Thyroid gland (tissue), 4 donors: ENCODE data around the gene FAM83C. TPM values are rescaled to one million over a fixed set of nuclear protein-coding genes. Genes with fewer than 3 reads are reported as not detected.

Source experiments
- DNase-seq, 2 donors: peaks; one replicate each; pipeline ENCODE4 v3.0.0-alpha.2; 2019
- H3K27ac ChIP-seq, 3 donors: fragments of 200-600 bp; sonication (generic); 1 replicate in 2 of 3; 2 replicates in 1 of 3; pipeline ENCODE4 v1.5.1; 2016 to 2019; ENCODE audit warnings: mild to moderate bottlenecking in 1 of 3, moderate library complexity in 1 of 3
- H3K27me3 ChIP-seq: fragments of 200-600 bp; sonication (generic); one replicate; pipeline ENCODE4 v1.5.1; 2019
- H3K36me3 ChIP-seq, 2 donors: fragments of 200-600 bp; sonication (generic); one replicate each; pipeline ENCODE4 v1.5.1; 2016 to 2019
- H3K4me1 ChIP-seq, 2 donors: fragments of 200-600 bp; sonication (generic); one replicate each; pipeline ENCODE4 v1.5.1; 2017 to 2019
- H3K4me3 ChIP-seq, 3 donors: fragments of 200-600 bp; sonication (generic); replicated peaks in 1 of 3; 1 replicate in 2 of 3; 2 replicates in 1 of 3; pipeline ENCODE4 v1.5.1; 2016; ENCODE audit warnings: mild to moderate bottlenecking in 1 of 3
- H3K9me3 ChIP-seq: fragments of 200-600 bp; sonication (generic); one replicate; pipeline ENCODE4 v1.5.1; 2017
- POLR2A ChIP-seq, 2 donors: fragments of 450-650 bp; IDR thresholded peaks; one replicate each; pipeline ENCODE4 v1.6.1; 2017; ENCODE audit warnings: antibody characterized with exemption in 2 of 2, mild to moderate bottlenecking in 2 of 2, moderate library complexity in 1 of 2
- WGBS, 2 donors: methylation state at CpG; one replicate each; pipeline ENCODE4 v1.1.5; 2017; 5-methylcytosine and 5-hydroxymethylcytosine counted together
- intact Hi-C: fragments of 100-400 bp; cut with DNase I; formaldehyde crosslinking; loops from one replicate; pipeline ENCODE4 v1.15.1; 2023
- total RNA-seq, 4 donors: library from RNA; depleted of rRNA; stranded (reverse); fragments of >200 nt; gene quantifications; one replicate each; pipeline ENCODE4 v1.2.3, GENCODE V29; 2016
- TF ChIP-seq, protein P1 (sequence below), 6 experiments: fragments of 200-600 bp in 3 of 6; fragments of 450-650 bp in 3 of 6; sonication (generic) in 3 of 6; IDR thresholded peaks; one replicate each; pipeline ENCODE4 v1.5.1; 2016 to 2019; ENCODE audit warnings: antibody characterized with exemption in 6 of 6, mild to moderate bottlenecking in 2 of 6, inconsistent platforms in 1 of 6, moderate library complexity in 1 of 6

FAM83C gene
- total RNA-seq, 4 donors from 2014 or later: not detected

GRCh38 chr20:35298264-35298663 lies 6.0 kb upstream of the FAM83C start:
- no peak for DNase-seq
- Histone ChIP-seq H3K27me3 (no peaks in the 10 kb centered on the region), H3K4me3 (no peak overlapping the region), H3K9me3 (no peaks in the 10 kb centered on the region), H3K36me3 (no peaks in the 10 kb centered on the region), H3K27ac (no peak overlapping the region), H3K4me1 (no peaks in the 10 kb centered on the region)
- intact Hi-C loops: no loop called here
- TF ChIP-seq, protein P1, sequence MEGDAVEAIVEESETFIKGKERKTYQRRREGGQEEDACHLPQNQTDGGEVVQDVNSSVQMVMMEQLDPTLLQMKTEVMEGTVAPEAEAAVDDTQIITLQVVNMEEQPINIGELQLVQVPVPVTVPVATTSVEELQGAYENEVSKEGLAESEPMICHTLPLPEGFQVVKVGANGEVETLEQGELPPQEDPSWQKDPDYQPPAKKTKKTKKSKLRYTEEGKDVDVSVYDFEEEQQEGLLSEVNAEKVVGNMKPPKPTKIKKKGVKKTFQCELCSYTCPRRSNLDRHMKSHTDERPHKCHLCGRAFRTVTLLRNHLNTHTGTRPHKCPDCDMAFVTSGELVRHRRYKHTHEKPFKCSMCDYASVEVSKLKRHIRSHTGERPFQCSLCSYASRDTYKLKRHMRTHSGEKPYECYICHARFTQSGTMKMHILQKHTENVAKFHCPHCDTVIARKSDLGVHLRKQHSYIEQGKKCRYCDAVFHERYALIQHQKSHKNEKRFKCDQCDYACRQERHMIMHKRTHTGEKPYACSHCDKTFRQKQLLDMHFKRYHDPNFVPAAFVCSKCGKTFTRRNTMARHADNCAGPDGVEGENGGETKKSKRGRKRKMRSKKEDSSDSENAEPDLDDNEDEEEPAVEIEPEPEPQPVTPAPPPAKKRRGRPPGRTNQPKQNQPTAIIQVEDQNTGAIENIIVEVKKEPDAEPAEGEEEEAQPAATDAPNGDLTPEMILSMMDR (IDR thresholded peaks at IDR 0.05): no peak
- no peak for TF ChIP-seq POLR2A (IDR thresholded peaks at IDR 0.05)
- 66 to 69% methylated on average over 5 of the region's 5 CpGs for WGBS, 2 donors

DNA sequence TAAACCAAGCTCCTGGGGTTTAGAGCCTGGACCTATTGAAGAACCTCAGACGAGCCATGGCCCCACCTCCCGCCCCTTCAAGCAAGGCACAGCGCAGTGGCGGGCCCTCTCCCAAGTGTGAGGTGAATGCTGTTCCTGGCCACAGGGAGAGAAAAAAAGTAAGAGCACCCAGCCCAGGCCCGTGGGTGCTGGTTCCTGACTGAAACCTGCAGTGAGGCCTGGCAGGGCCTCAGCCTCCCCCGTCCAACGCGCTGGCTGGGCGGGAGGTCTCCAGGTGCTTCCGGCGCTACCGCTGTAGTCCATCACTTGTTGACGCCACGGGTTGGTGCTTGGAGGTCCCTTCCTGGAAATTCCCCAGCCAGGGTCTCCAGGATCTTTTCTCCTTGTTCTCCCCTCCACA lies 5.5 kb upstream of the FAM83C start:
- Histone ChIP-seq H3K4me3 (no peak overlapping the region), H3K27me3 (no peaks in the 10 kb centered on the region), H3K4me1 (no peaks in the 10 kb centered on the region), H3K9me3 (no peaks in the 10 kb centered on the region), H3K36me3 (no peaks in the 10 kb centered on the region), H3K27ac (no peak overlapping the region)
- no peak for TF ChIP-seq POLR2A (IDR thresholded peaks at IDR 0.05)
- TF ChIP-seq, protein P1 (IDR thresholded peaks at IDR 0.05): no peak
- 85 to 87% methylated on average over 10 to 14 of the region's 14 CpGs for WGBS, 2 donors
- no peak for DNase-seq
- intact Hi-C loops: no loop called here

DNA sequence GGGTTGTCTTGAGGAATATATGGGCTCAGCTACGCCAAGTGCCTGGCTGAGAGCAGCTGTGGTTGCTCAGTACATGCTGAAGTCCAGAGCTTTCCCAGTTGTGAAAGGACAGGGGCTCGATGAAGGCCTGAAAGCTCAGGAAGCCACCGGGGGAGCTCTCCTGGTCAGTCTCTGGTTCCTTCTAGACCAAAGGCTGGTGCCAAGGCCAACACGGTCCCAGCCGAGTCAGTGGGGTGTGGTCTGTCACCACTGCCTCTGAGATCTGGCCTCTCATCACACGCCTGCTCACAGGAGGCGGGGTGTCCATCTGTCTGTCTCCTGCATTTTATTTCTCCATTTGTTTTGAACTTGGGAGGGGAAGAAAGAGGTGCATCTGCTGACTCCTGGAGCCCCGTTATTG lies 4.9 kb upstream of the FAM83C start:
- no peak overlapping the region for H3K27ac ChIP-seq
- no peak for TF ChIP-seq POLR2A (IDR thresholded peaks at IDR 0.05)
- TF ChIP-seq, protein P1 (IDR thresholded peaks at IDR 0.05): no peak
- no peaks in the 10 kb centered on the region for H3K36me3 ChIP-seq
- no peaks in the 10 kb centered on the region for H3K4me1 ChIP-seq
- no peak overlapping the region for H3K4me3 ChIP-seq
- DNase-seq: no peak
- H3K9me3 ChIP-seq: no peaks in the 10 kb centered on the region
- H3K27me3 ChIP-seq: no peaks in the 10 kb centered on the region
- intact Hi-C loops: no loop called here
- 50 to 60% methylated on average over 6 to 7 of the region's 8 CpGs for WGBS, 2 donors

GRCh38 chr20:35296101-35296554 lies 3.9 kb upstream of the FAM83C start:
- Histone ChIP-seq H3K4me3 (no peak overlapping the region), H3K36me3 (no peaks in the 10 kb centered on the region), H3K27me3 (no peaks in the 10 kb centered on the region), H3K27ac (no peak overlapping the region), H3K4me1 (no peaks in the 10 kb centered on the region), H3K9me3 (no peaks in the 10 kb centered on the region)
- no peak for DNase-seq
- WGBS, 2 donors: 55 to 56% methylated on average over 3 to 9 of the region's 9 CpGs
- TF ChIP-seq, protein P1 (IDR thresholded peaks at IDR 0.05): no peak
- TF ChIP-seq POLR2A (IDR thresholded peaks at IDR 0.05): no peak
- intact Hi-C loops: no loop called here

DNA sequence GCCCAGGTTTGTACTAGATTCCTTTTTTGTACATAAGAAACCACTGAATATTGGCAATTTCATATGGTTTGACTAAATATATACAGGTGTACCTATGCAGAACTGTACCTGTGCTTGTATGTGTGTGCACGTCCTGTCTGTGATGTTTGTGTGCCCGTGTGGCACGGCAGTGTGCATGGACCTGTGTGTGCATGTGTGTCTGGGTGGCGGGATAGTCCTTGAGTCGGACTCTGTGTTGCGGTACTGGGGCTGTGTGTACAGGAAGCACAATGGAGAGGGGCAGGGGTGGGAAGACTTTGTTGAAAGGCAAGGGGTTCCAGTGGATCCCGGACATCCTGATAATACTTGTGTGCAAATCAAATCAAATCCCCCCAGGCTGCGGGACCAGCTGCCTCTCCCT lies 3.4 kb upstream of the FAM83C start:
- 79 to 82% methylated on average over 8 of the region's 8 CpGs for WGBS, 2 donors
- no peaks in the 10 kb centered on the region for H3K36me3 ChIP-seq
- TF ChIP-seq, protein P1 (IDR thresholded peaks at IDR 0.05): no peak
- no peak for TF ChIP-seq POLR2A (IDR thresholded peaks at IDR 0.05)
- H3K9me3 ChIP-seq: no peaks in the 10 kb centered on the region
- DNase-seq: no peak
- no peaks in the 10 kb centered on the region for H3K27me3 ChIP-seq
- no peak overlapping the region for H3K4me3 ChIP-seq
- intact Hi-C loops: no loop called here
- H3K27ac ChIP-seq: no peak overlapping the region
- no peaks in the 10 kb centered on the region for H3K4me1 ChIP-seq
